Sigmoid colon (tissue), 4 donors: ENCODE data around the gene IL16.

Source experiments
- CTCF ChIP-seq, 4 experiments: fragments of 450-650 bp in 3 of 4; fragments of 200-600 bp in 1 of 4; IDR thresholded peaks; one replicate each; pipeline ENCODE4 v1.5.1; 2016 to 2019; ENCODE audit warnings: antibody characterized with exemption in 4 of 4, mild to moderate bottlenecking in 3 of 4, moderate library complexity in 2 of 4
- EP300 ChIP-seq, 4 donors: sonication (generic); formaldehyde crosslinking; IDR thresholded peaks; one replicate each; pipeline ENCODE4 v1.6.1; 2017; ENCODE audit warnings: antibody characterized with exemption in 4 of 4
- POLR2A ChIP-seq, 2 donors: fragments of 450-650 bp; IDR thresholded peaks; one replicate each; pipeline ENCODE4 v1.6.1; 2016; ENCODE audit warnings: antibody characterized with exemption in 2 of 2, mild to moderate bottlenecking in 2 of 2, moderate library complexity in 2 of 2

GRCh38 chr15:81339851-81340250 lies 143.2 kb downstream of the IL16 start:
- TF ChIP-seq CTCF (IDR thresholded peaks at IDR 0.05) (no peak), EP300 (IDR thresholded peaks at IDR 0.05) (no peak), POLR2A (IDR thresholded peaks at IDR 0.05) (no peak)
